GM19035 (cell line): ENCODE results near the gene PLAC1.
A peak's percentile ranks its signal among the peaks of the same experiment; 100 is the strongest.

Source experiments
- ATAC-seq: cut with Tn5 transposase; IDR thresholded peaks from one replicate; pipeline ENCODE4 v1.9.1; 2021; ENCODE audit not compliant: unreplicated experiment

Gene PLAC1

GRCh38 chrX:134658002-134658759 lies at the start of gene PLAC1:
TSS of gene PLAC1 (minus strand) at chrX:134658471. CDS start at chrX:134566682, 91,789 bp downstream.
- no peak for ATAC-seq

- ATAC-seq, result no peak
These were observed 47.9 kb upstream of the PLAC1 start for GRCh38 chrX:134706138-134706537.

GRCh38 chrX:134695999-134696398 lies 37.7 kb upstream of the PLAC1 start:
- ATAC-seq, result no peak

DNA sequence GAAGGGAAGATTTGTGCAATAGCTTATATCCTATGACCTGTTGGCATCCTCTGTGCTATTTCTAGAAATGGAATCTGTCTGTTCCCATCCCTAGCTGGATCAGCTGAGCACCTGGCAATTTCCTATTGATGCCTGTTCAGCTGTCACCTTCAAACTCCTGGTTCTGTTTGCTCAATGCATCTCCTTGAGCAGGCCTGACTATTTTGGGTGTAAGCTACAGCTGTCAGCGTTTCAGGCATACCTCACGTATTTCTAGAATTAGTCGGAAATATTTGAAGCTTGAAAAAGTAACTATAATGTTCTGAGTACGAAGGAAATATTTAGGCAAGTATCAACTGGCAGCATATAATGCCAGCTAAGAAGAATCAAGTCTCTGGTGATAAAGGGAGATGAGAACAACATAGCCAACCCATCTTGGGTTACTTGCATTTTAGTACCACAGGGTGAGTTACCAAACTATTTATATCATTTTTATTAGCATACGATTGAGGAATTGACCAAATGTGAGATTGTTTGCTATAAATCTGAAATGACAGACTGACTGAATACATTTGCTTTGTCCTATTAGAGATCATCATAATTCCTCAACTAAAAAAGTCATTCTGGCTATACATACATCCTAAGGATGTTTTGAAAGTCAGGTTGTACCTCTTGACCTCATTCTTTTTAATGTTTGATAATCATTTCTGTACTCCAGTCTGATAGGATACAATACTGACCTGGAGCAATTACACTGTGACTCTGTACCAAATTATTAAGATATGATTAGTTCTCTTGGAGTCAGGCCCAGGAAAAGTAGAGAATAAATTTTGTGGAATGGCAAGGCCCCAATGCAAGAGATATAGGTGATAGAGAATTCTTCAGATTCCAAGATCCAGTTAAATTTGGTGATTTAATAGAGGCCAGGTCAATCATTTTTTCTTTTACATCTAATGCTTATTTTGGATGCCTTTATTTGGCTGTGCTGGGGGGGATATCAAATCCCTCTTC lies 36.4 kb upstream of the PLAC1 start:
- no peak for ATAC-seq

DNA sequence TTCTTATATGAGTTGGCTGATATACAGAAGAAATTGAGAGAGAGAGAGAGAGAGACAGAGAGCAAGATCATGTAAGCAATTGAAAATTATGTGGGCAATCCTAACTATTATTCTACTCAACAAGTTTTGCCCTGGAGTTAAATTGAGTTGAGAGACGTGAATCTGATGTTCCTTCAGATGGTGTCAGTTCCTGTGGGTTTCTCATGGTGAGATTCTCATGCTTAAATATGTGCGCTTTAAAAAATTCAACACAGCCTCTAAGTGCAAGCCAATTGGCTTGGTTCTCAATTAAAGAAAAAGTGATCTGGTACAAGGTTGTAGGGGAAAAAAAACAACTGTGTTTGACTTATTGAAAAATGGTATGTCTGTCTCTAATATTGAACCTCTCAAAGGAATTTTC lies 35.4 kb upstream of the PLAC1 start:
- ATAC-seq, result no peak

DNA sequence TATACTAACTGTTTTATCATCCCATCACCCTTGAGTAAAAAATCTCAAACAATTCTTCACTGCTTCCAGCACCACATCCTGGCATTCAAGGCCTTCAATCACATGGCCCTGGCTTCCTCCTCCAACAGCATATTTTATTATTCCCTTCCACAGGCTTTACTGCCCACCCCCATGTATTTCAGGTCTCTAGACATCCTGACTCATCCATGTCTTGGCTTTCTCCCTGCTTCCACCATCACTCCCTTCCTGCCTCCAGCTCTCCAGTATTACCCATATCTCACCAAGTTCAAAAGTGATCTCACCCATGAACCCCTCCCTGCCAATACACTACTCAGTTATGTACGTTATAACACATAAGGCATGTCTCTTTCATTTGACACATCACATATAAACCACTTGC lies 34.7 kb upstream of the PLAC1 start:
- no peak for ATAC-seq

GRCh38 chrX:134692233-134692632 lies 34.0 kb upstream of the PLAC1 start:
- ATAC-seq, result no peak

DNA sequence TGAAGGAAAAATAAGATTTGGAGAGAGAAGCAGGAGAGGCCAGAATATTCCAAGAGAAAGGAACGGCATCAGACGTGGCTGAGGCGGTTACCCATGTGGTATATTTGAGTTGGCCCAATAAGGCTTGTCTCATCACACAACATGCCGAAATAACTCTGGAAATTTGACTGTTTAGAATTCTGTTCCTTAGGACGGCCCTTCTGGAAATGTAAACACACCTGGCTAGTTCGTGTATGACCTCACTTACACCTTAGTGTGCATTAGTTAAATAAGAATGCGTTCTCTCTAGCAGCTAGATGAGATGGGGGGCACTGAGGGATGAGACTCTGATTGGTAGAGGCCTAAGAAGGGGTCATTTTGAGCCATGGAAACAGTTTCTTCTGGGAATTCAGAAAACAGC lies 33.2 kb upstream of the PLAC1 start:
- ATAC-seq, result no peak

- ATAC-seq, result no peak
These were observed 30.6 kb upstream of the PLAC1 start for GRCh38 chrX:134688839-134689238.

GRCh38 chrX:134688031-134688823 lies 30.0 kb upstream of the PLAC1 start:
- no peak for ATAC-seq

DNA sequence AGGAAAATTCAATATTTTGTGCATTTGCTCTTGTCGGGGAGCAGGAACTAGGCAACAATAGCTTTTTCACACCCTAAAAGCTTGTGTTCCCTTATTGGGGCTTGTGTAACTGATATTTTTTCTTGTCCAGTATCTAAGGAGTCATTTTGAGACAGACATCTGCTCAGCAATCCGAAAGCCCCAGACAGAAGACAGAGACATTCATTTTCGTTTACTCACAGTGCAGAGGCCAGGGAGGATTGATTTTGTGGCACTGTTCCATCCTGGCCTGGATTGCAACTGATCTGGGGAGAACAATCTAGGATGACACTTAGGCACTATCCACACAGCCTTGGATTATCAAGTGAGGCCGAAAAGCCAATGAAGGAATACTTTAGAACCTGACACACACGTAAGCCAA lies 27.4 kb upstream of the PLAC1 start:
- ATAC-seq, result no peak

- no peak for ATAC-seq
These were observed 26.7 kb upstream of the PLAC1 start for GRCh38 chrX:134684956-134685355.

GRCh38 chrX:134683351-134684005 lies 25.2 kb upstream of the PLAC1 start:
- ATAC-seq, result no peak

DNA sequence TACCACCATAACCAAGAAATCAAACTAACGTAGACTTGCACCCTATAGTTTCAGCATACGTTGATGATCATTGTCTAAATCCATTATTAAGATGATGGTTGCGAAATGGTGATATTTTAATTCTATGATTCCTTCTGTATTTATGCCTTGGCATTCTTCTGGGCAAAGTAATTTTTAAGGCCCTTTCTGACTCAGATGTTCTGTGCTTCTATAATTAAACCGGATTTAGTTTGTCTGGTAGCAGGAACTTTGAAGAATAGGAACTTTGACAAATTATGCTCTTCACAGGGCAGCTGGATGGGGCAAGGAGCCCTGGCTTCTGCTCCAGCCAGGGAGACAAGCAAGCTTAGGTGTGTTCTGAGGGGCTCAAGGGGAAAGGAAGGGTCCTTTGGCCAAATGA lies 23.8 kb upstream of the PLAC1 start:
- ATAC-seq, result no peak

GRCh38 chrX:134679644-134680043 lies 21.4 kb upstream of the PLAC1 start:
- ATAC-seq, result peak; percentile 67

DNA sequence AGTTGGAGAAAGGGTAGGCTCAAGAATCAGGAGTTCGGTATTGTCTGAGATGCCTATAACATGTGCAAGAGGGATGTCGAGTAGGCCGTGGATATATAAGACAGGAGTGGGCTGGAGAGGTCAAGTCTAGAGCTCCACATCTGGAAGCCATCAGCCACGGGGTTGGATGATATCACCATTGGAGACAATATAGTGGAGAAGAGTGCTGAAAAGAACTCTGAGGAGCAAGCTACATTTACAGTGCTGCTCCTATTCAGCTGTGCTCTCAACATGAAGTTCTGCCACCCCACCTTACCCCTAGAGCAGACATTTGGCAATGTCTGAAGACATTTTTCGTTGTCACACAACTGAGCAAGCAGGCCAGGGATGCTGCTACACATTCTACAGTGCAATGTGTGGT lies 20.9 kb upstream of the PLAC1 start:
- peak; percentile 19 for ATAC-seq

- ATAC-seq, result no peak
These were observed 19.1 kb upstream of the PLAC1 start for GRCh38 chrX:134677332-134677731.

GRCh38 chrX:134676436-134676835 lies 18.2 kb upstream of the PLAC1 start:
- ATAC-seq, result no peak

- no peak for ATAC-seq
These were observed 14.9 kb upstream of the PLAC1 start for GRCh38 chrX:134673123-134673522.

GRCh38 chrX:134672101-134672500 lies 13.8 kb upstream of the PLAC1 start:
- ATAC-seq, result no peak

DNA sequence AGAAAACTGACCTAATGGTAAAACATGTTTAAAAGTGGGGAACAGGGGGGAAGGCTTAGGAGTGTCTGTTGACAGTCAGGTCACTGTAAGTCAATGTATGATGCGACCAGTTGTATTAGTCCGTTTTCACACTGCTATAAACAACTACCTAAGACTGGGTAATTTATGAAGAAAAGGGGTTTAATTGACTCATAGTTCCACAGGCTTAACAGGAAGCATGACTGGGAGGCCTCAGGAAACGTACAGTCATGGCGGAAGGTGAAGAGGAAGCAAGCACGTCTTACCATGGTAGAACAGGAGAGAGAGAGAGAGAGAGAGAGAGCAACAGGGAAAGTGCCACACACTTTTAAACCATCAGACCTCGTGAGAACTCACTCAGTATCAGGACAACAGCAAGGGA lies 13.0 kb upstream of the PLAC1 start:
- no peak for ATAC-seq
